HG02943 (cell line): ENCODE measurements around the gene C17orf78.
"Not testable (repeated sequence)": the region's sequence is repeated elsewhere in the genome, so short reads cannot be mapped to it uniquely, and the experiment has no call there.

Experiments
- ATAC-seq: cut with Tn5 transposase; IDR thresholded peaks from one replicate; pipeline ENCODE4 v1.9.1; 2021; ENCODE audit warnings: mild to moderate bottlenecking, low read depth, moderate library complexity; ENCODE audit not compliant: unreplicated experiment

The C17orf78 gene

DNA sequence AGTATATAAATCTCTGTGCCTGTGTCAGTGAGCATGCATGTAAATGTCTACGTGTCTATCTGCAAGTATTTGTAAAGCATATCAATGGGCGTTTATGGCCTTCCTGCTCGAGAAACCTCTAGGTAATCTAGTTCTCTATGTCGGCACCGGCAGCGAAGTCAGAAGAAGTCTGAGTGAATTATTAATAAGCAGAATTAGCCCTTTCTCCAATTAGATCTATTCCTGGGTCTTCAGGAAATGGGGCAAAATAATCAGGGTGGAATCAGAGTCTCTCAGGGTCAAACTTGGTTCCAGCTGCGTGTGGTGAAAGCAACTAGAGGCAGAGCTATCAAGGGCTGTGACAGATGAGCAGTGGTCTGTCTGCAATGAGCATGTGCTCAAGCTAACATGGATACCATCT is at the start of gene C17orf78:
TSS of gene C17orf78 (plus strand) at position 280 of the 400 bp plus-strand sequence. CDS start at position 388, 108 bp downstream.
- ATAC-seq: no peak

DNA sequence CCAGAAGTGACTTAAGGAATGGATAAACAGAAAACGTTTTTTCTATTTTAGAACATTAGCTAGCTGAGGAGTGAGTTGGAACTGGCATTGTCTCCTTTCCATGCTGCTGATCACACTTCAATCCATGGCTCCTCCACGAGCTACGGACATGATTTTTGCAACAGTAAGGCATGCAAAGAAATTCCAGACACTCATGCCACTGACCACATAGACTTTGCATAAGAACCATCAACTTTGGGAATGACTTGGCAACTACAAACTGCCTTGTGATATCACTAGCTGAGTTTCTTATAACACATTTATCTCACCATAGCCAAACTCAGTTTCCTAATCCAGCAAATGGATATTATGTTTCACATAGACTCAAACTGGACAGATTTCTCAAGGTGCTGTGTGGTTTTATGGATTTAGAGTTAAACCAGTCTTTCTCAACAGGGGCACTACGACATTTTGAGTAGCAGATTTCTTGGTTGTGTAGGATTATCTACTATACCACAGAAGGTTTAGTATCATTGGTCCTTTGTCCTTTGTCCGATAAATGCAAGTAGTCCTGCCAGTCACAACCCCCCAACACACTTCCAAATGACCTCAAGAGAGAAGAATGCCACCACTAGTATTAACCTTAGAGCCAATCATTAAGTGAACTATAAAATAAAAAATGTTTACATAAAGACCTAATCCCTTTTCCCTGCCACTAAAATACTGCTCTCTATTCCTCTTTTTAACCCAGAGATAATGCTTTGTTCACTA is 48.3 kb upstream of the C17orf78 start:
- ATAC-seq: no peak

DNA sequence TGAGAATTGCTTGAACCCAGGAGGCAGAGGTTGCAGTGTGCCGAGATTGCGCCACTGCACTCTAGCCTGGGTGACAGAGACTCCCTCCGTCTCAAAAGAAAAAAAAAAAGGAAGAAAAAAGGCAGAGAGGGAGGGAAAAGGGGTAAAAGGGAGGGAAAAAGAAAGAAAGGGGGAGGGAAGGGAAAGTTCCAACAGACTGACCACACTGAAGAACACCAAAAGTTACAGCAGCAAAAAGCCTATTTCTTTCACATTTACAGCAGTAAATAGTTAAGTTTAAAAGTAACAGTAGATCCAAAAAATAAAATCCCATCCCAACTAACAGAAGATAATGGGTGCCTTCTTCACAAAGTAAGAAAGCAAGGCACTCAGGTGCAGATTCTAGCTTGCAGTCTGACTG is 36.9 kb upstream of the C17orf78 start:
- ATAC-seq: no peak

- ATAC-seq: no peak
These were observed 36.5 kb upstream of the C17orf78 start for GRCh38 chr17:37339321-37339720.

DNA sequence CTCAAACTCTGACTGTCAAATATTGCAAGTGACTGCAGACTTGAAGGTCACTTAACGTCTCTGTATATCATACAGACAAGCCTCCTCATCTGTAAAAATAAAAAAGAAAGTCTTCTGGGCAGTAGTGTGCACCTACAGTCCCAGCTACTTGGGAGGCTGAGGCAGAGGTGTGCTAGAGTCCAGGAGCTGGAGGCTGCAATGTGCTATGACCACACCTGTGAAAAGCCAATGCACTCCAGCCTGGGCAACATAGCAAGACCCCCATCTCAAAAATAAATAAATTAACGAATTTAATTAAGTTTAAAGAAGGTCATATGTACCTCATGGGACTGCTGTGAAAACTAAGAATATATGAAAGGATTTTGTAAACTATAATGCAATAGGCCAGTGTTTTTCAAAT is 35.0 kb upstream of the C17orf78 start:
- no peak for ATAC-seq

DNA sequence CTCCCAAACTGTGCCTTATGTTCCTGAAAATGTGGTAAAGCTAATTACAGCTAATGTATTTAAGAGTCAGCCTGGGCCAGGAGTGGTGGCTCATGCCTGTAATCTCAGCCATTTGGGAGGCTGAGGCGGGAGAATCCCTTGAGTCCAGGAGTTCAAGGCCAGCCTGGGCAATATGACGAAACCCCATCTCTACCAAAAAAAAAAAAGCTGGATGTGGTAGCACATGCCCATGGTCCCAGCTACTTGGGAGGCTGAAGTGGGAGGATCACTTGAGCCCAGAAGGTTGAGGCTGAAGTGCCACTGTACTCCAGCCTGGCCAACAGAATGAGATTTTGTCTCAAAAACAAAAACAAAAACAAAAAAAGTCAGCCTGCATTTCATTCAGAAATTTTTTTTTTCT is 33.2 kb upstream of the C17orf78 start:
- ATAC-seq: no peak

GRCh38 chr17:37344519-37344918 is 31.3 kb upstream of the C17orf78 start:
- no peak for ATAC-seq

GRCh38 chr17:37346863-37347402 is 28.9 kb upstream of the C17orf78 start:
- ATAC-seq: not testable (repeated sequence)

- ATAC-seq: not testable (repeated sequence)
These were observed 18.8 kb upstream of the C17orf78 start for GRCh38 chr17:37356796-37357569.

DNA sequence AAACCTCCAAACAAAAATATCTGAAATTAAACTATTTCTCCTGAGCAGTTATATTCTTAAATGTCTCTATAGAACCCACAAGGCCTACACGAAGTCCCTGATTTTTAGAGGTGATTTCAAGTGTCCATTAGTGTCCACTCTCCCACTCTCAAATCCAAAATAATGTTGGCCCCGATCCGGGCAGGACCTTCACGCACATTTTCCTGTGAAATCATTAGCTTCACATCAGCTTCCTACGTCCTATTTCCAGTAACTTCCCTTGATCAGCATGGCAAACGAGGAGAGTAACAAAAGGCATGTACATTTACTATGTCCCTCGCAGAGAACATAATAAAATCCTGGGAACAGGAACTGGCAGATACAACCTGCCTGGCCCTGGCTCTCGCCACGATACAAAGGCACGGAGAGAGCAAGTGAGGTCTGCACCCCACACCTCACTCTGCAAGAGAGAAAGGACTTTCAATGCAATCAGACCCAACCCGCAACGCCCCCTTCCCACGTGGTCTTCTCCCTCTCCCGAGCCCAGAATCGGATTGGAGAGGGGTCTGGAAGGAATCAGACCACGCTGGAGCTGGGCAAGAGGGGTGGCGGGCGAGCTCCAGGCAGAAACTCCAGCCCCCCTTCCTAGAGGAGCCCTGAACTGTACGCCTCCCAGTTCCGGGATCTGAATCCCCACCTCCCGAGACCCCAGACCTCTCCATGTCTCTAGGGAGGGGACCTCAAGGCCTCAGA is 17.5 kb upstream of the C17orf78 start:
- no peak for ATAC-seq

- ATAC-seq: peak; percentile 89
These were observed 16.7 kb upstream of the C17orf78 start for GRCh38 chr17:37358830-37359681.

DNA sequence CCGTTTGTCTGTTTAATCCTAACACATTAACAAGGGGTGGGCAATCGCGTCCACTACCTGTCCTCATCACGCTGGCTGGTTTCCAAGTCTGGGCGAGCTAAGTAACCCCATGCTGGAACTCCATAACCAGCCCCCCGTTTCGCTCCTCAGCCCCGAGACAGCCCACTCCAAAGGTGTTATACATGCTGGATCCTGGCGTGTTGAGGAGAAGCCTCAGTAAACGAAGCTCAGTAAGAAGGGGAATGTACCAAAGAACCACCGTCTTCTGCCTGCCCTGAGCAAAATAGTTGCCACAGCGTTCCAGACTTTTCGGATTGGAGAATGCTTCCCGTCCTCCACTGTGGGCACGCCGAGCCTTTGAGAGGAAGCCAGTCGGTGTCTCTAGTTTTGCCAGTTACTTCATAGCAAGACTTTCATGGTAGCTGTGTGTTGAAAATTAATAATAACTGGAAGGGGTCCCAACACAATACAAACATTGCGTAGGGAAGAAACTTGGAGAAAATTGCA is 16.1 kb upstream of the C17orf78 start:
- no peak for ATAC-seq

GRCh38 chr17:37360632-37361031 is 15.2 kb upstream of the C17orf78 start:
- ATAC-seq: no peak

- no peak for ATAC-seq
These were observed 14.2 kb upstream of the C17orf78 start for GRCh38 chr17:37361543-37361942.

DNA sequence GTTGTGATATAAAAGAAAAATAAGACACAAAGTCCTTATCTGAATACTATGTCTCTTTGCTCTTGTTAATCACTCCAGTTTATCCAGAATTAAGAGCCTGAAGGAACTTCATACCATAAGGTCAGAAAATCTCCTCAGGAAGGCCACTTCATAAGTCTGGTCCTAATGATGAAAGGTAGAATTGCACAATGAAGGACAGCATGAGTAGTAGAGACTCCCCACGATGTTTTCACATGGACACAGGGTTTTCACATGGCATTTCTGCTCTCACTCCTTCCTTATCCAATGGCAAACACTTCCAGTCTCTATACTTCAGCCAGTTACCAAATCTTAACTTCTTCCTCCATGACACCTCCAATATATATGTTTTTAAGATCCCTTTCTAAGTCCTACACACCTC is 10.2 kb upstream of the C17orf78 start:
- ATAC-seq: no peak

DNA sequence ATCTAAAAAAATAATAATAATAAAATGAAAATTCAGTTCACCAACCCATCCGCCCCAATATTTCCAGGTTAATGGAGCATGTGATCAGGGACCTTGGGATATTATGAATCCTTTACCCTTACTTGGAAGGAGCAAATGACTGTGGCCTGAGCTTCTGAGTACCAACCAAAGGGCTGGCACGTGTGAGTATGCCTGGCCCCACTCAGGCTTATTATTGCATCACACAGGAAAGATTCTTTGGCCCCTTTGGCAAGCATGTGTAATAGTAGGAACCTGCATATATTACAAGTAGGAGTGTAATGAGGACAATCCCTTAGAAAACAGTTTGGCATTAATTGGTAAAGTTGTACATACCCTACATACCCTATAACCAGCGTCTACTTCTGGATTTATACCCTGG is 7.2 kb upstream of the C17orf78 start:
- ATAC-seq: no peak

DNA sequence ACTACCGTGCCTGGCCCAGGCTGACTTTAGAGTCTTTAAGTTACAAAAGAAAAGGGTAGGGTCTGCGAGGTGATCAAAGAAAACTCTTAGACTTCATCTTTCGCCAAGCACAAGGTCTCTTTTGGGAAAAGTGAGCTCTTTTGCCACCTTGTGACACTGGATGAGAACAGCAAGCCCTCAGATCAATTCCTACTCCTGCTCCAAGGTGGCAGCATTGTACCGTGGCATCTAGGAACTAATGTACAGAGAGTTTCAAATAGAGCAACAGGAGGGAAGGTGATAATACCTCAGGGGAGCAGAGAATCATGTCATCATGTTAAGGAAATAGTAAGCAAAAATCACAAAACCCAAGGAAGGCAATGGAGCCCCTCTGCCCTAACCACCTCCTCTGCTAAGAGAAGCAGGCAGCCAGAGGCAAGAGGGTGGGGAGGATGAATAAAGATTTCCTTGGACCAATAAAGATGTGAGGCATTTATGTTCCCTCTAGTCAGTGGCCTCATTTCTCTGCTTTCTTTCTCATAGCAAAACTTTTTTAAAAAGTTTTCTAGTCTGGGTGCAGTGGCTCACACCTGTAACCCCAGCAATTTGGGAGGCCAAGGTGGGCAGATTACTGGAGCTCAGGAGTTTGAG is 2.1 kb upstream of the C17orf78 start:
- no peak for ATAC-seq

DNA sequence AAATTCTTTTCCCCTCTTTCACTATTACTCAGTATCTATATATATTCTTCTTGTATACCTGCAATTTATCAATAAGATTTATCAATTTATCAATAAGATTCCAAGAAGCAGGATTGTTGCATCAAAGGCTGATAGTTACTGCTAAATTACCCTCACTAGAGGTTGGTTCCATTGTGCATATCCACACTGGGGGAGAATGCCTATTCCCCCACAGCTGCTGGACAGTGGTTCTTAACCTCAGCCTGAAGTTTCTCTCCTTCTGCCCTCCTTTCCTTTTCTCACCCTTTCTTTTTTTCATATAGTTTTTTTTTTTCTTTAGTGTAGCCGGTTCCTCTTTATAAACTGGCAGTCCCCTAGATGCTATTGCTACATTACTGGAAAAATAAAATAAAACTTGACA is 6.3 kb downstream of the C17orf78 start:
- ATAC-seq: no peak

DNA sequence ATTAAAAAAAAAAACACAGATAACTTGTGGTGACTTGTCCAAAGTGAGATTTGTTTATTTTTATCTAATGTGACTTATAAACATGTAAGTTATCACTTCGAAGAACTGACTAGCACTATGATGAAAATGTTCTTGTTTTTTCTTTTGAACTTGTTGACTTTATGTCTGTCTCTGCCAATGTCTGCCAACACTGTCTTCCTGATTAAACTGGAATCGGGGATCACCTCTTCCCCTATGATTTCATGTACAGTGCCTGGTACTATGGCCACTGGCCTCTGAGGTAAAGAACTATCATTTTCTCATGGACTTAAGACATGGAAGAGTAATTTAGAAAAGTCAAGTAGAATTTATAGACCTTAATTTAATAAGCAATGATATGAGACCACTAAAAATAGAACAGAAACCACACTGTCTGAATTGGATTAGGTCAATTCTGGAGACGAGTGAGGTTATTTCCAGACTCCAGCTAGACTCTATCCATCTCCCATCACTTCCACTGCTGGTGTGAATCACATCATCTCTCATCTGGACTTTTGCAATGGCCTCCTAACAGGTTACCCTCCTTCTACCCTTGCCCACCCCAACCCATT is 8.9 kb downstream of the C17orf78 start:
- no peak for ATAC-seq
